ENCODE results near the gene HTT. TPM values are rescaled to one million over a fixed set of nuclear protein-coding genes. Genes with fewer than 3 reads are reported as not detected.

Gene HTT
- polyA plus RNA-seq, 1 donor (not counting 4 experiments of a cell fraction or from before 2014, with no cell fraction given) = 16.2 TPM

- Histone ChIP-seq H3K9ac (ENCODE audit: control insufficient read depth, extremely low read depth, insufficient read depth, low read length) (no peak overlapping the region), H3K36me3 (ENCODE audit: control insufficient read depth in 2 of 2, extremely low read depth in 1 of 2, insufficient read depth in 2 of 2, low read length in 2 of 2) (peaks cover 12 to 20% of the 10 kb centered on the region in 2 experiments), H3K79me2 (ENCODE audit: control insufficient read depth, insufficient read depth, low read length) (no peaks in the 10 kb centered on the region), H3K4me3 (ENCODE audit: control insufficient read depth in 2 of 3, extremely low read depth in 1 of 3, insufficient read depth in 2 of 3, low read depth in 1 of 3, low read length in 3 of 3) (no peak overlapping the region), H3K4me1 (ENCODE audit: control insufficient read depth, extremely low read depth, insufficient read depth, low read length) (no peaks in the 10 kb centered on the region), H3K9me3 (ENCODE audit: control insufficient read depth, low read depth, low read length) (no peaks in the 10 kb centered on the region), H2AFZ (ENCODE audit: control insufficient read depth, low read length) (no peak overlapping the region), H4K20me1 (ENCODE audit: control insufficient read depth, extremely low read depth, insufficient read depth, low read length) (no peaks in the 10 kb centered on the region), H3K27ac (ENCODE audit: control insufficient read depth, insufficient read depth, low read length) (no peak overlapping the region), H3K9me1 (ENCODE audit: control insufficient read depth, extremely low read depth, insufficient read depth, low read length) (no peaks in the 10 kb centered on the region), H3K27me3 (ENCODE audit: control insufficient read depth, extremely low read depth, insufficient read depth, low read length) (no peaks in the 10 kb centered on the region), H3K4me2 (ENCODE audit: control insufficient read depth, extremely low read depth, insufficient read depth, low read depth, low read length) (no peak overlapping the region)
- no peak for FAIRE-seq
- no peak for DNase-seq (ENCODE audit: low read depth, low spot score)
- dilution Hi-C loops (cut with MboI; ENCODE audit: extremely low pct_ligation_motif_present, low sequenced_read_pairs) = no loop called here
- no peak for TF ChIP-seq CTCF (optimal IDR thresholded peaks at IDR 0.05 in 1 of 3, IDR thresholded peaks at IDR 0.05 in 1 of 3, conservative IDR thresholded peaks at IDR 0.05 in 1 of 3; ENCODE audit: extremely low read depth in 1 of 3, insufficient read depth in 2 of 3, low read length in 3 of 3)
- no peak for TF ChIP-seq EZH2 (IDR thresholded peaks at IDR 0.05; ENCODE audit: low read length)
Observed at GRCh38 chr4:3243136-3243780, 168.8 kb downstream of the HTT start.

- Histone ChIP-seq H2AFZ (ENCODE audit: control insufficient read depth, low read length) (no peak overlapping the region), H4K20me1 (ENCODE audit: control insufficient read depth, extremely low read depth, insufficient read depth, low read length) (no peaks in the 10 kb centered on the region), H3K9ac (ENCODE audit: control insufficient read depth, extremely low read depth, insufficient read depth, low read length) (no peak overlapping the region), H3K9me1 (ENCODE audit: control insufficient read depth, extremely low read depth, insufficient read depth, low read length) (no peaks in the 10 kb centered on the region), H3K27me3 (ENCODE audit: control insufficient read depth, extremely low read depth, insufficient read depth, low read length) (no peaks in the 10 kb centered on the region), H3K27ac (ENCODE audit: control insufficient read depth, insufficient read depth, low read length) (no peak overlapping the region), H3K36me3 (ENCODE audit: control insufficient read depth in 2 of 2, extremely low read depth in 1 of 2, insufficient read depth in 2 of 2, low read length in 2 of 2) (peaks cover 10 to 17% of the 10 kb centered on the region in 2 experiments), H3K4me3 (ENCODE audit: control insufficient read depth in 2 of 3, extremely low read depth in 1 of 3, insufficient read depth in 2 of 3, low read depth in 1 of 3, low read length in 3 of 3) (no peak overlapping the region), H3K4me2 (ENCODE audit: control insufficient read depth, extremely low read depth, insufficient read depth, low read depth, low read length) (no peak overlapping the region), H3K4me1 (ENCODE audit: control insufficient read depth, extremely low read depth, insufficient read depth, low read length) (no peaks in the 10 kb centered on the region), H3K9me3 (ENCODE audit: control insufficient read depth, low read depth, low read length) (no peaks in the 10 kb centered on the region), H3K79me2 (ENCODE audit: control insufficient read depth, insufficient read depth, low read length) (no peaks in the 10 kb centered on the region)
- FAIRE-seq (no peak), DNase-seq (ENCODE audit: low read depth, low spot score) (no peak)
- TF ChIP-seq EZH2 (IDR thresholded peaks at IDR 0.05; ENCODE audit: low read length) (no peak), CTCF (optimal IDR thresholded peaks at IDR 0.05 in 1 of 3, IDR thresholded peaks at IDR 0.05 in 1 of 3, conservative IDR thresholded peaks at IDR 0.05 in 1 of 3; ENCODE audit: extremely low read depth in 1 of 3, insufficient read depth in 2 of 3, low read length in 3 of 3) (no peak)
- dilution Hi-C loops (cut with MboI; ENCODE audit: extremely low pct_ligation_motif_present, low sequenced_read_pairs) = no loop called here
Observed at GRCh38 chr4:3244002-3244401, 169.5 kb downstream of the HTT start.
